ENCODE results near the gene TRIM24. TPM values are rescaled to one million over a fixed set of nuclear protein-coding genes. Genes with fewer than 3 reads are reported as not detected.
"Not testable (repeated sequence)": the region's sequence is repeated elsewhere in the genome, so short reads cannot be mapped to it uniquely, and the experiment has no call there.

Gene TRIM24
- total RNA-seq, 1 donor from 2014 or later, result 18.8 TPM

GRCh38 chr7:138459413-138460175, 465 bp upstream of the TRIM24 start:
- intact Hi-C loops (cut with DNase I), result no loop called here

GRCh38 chr7:138460649-138461607, 869 bp downstream of the TRIM24 start:
- intact Hi-C loops (cut with DNase I), result no loop called here

More at GRCh38 chr7:138459413-138460175, 465 bp upstream of the TRIM24 start:
- DNase-seq (ENCODE audit: low spot score), result peak; percentile 99

GRCh38 chr7:138463291-138463618, 3.2 kb downstream of the TRIM24 start:
- DNase-seq (ENCODE audit: low spot score); intact Hi-C loops (cut with DNase I): not testable (repeated sequence)

More at GRCh38 chr7:138460649-138461607, 869 bp downstream of the TRIM24 start:
- no peak for DNase-seq (ENCODE audit: low spot score)

GRCh38 chr7:138465046-138465445, 5.0 kb downstream of the TRIM24 start:
- intact Hi-C loops (cut with DNase I), result no loop called here
- no peak for DNase-seq (ENCODE audit: low spot score)

- DNase-seq (ENCODE audit: low spot score); intact Hi-C loops (cut with DNase I): not testable (repeated sequence)
These were observed 6.2 kb downstream of the TRIM24 start for GRCh38 chr7:138466069-138466756.

- no peak for DNase-seq (ENCODE audit: low spot score)
- intact Hi-C loops (cut with DNase I), result no loop called here
These were observed 8.4 kb downstream of the TRIM24 start for GRCh38 chr7:138468244-138469123.

- intact Hi-C loops (cut with DNase I), result no loop called here
- no peak for DNase-seq (ENCODE audit: low spot score)
These were observed 10.5 kb downstream of the TRIM24 start for GRCh38 chr7:138470391-138471157.

GRCh38 chr7:138472292-138473079, 12.4 kb downstream of the TRIM24 start:
- no peak for DNase-seq (ENCODE audit: low spot score)
- intact Hi-C loops (cut with DNase I), result no loop called here

GRCh38 chr7:138475377-138475776, 15.3 kb downstream of the TRIM24 start:
- intact Hi-C loops (cut with DNase I), result no loop called here

GRCh38 chr7:138477081-138477578, 17.1 kb downstream of the TRIM24 start:
- no peak for DNase-seq (ENCODE audit: low spot score)
- intact Hi-C loops (cut with DNase I), result no loop called here

More at GRCh38 chr7:138475377-138475776, 15.3 kb downstream of the TRIM24 start:
- no peak for DNase-seq (ENCODE audit: low spot score)

GRCh38 chr7:138477581-138477980, 17.5 kb downstream of the TRIM24 start:
- intact Hi-C loops (cut with DNase I), result no loop called here
- DNase-seq (ENCODE audit: low spot score), result no peak

- intact Hi-C loops (cut with DNase I), result no loop called here
- DNase-seq (ENCODE audit: low spot score), result no peak
These were observed 18.4 kb downstream of the TRIM24 start for GRCh38 chr7:138478499-138478908.

- no peak for DNase-seq (ENCODE audit: low spot score)
- intact Hi-C loops (cut with DNase I), result no loop called here
These were observed 20.5 kb downstream of the TRIM24 start for GRCh38 chr7:138480527-138480926.

- intact Hi-C loops (cut with DNase I), result no loop called here
- DNase-seq (ENCODE audit: low spot score), result no peak
These were observed 21.7 kb downstream of the TRIM24 start for GRCh38 chr7:138481447-138482380.

- intact Hi-C loops (cut with DNase I), result no loop called here
- DNase-seq (ENCODE audit: low spot score), result no peak
These were observed 23.5 kb downstream of the TRIM24 start for GRCh38 chr7:138483531-138483930.

- DNase-seq (ENCODE audit: low spot score); intact Hi-C loops (cut with DNase I): not testable (repeated sequence)
These were observed 25.4 kb downstream of the TRIM24 start for GRCh38 chr7:138485508-138485907.
